Measurements from ENCODE around the gene NPPA.

DNA sequence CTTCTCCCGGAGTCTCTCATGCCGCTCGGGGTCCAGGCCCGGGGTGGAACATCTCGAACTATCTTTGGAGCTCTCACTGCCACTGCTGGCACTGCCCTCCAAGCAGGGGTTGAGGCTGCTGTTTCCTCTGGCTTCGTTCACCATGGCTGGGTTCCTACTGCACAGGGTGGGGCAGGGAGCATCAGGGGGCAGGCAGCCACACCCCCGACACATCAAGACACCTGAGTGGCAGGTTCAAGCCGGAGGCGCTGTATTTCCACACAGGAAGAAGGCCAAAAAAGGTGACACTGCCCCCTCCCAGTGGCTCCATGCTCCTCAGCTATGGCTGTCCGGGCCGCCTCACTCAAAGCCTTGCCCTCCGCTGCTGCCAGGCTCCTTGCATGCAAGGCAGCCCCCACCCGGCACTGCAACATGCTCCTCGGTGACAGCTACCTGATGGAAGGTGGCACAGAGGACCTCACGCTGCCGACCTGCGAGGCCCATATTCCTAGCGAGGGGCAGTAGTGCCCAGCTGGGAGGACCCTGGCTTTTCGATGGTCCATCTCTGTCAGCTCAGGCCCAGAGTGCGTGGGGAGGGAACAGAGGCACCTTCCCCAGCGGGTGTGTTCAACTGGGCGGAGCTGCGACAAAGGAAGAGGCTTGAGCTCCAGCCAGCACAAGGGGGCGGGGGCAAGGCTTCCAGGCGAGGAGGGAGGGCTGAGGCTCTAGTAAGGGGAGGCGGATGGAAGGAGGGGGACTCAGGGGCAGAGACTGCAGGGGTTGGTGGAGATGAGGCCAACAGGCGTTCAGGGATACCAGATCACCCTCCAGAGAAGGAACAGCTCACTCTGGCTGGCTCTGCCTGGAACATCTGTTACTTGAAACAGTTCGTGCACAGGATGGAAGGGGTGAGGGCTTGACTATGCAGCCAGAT lies 44.4 kb downstream of the NPPA start:
- TF ChIP-seq POLR2A (IDR thresholded peaks at IDR 0.05): peak; percentile 30
- TF ChIP-seq, protein P1, sequence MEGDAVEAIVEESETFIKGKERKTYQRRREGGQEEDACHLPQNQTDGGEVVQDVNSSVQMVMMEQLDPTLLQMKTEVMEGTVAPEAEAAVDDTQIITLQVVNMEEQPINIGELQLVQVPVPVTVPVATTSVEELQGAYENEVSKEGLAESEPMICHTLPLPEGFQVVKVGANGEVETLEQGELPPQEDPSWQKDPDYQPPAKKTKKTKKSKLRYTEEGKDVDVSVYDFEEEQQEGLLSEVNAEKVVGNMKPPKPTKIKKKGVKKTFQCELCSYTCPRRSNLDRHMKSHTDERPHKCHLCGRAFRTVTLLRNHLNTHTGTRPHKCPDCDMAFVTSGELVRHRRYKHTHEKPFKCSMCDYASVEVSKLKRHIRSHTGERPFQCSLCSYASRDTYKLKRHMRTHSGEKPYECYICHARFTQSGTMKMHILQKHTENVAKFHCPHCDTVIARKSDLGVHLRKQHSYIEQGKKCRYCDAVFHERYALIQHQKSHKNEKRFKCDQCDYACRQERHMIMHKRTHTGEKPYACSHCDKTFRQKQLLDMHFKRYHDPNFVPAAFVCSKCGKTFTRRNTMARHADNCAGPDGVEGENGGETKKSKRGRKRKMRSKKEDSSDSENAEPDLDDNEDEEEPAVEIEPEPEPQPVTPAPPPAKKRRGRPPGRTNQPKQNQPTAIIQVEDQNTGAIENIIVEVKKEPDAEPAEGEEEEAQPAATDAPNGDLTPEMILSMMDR (IDR thresholded peaks at IDR 0.05): no peak
